RWPE1 (cell line): ENCODE measurements around the gene ACSS2.

Experiments used
- CTCF ChIA-PET: fragments of 350-600 bp; sonication (Branson Sonifier 250); formaldehyde crosslinking; extraction: SDS; loops from one replicate; lab custom pipeline; 2021; lab: Yijun Ruan, JAX
- POLR2A ChIA-PET: fragments of 400-600 bp; formaldehyde crosslinking; extraction: SDS; loops from one replicate; lab custom pipeline; 2020; ENCODE audit warnings: antibody characterized with exemption; ENCODE audit not compliant: low non-redundant PET; lab: Yijun Ruan, JAX
- DNase-seq: peaks from one replicate; pipeline ENCODE4 v3.0.0; 2012; ENCODE audit warnings: low spot score
- H3K27ac ChIP-seq: fragments of 450-650 bp; 2 replicates; pipeline ENCODE4 v1.5.1; 2017
- CTCF ChIP-seq: fragments of 450-650 bp; conservative IDR thresholded peaks from 2 replicates; pipeline ENCODE4 v1.5.1; 2017; ENCODE audit warnings: low read depth, mild to moderate bottlenecking

ACSS2 gene

DNA sequence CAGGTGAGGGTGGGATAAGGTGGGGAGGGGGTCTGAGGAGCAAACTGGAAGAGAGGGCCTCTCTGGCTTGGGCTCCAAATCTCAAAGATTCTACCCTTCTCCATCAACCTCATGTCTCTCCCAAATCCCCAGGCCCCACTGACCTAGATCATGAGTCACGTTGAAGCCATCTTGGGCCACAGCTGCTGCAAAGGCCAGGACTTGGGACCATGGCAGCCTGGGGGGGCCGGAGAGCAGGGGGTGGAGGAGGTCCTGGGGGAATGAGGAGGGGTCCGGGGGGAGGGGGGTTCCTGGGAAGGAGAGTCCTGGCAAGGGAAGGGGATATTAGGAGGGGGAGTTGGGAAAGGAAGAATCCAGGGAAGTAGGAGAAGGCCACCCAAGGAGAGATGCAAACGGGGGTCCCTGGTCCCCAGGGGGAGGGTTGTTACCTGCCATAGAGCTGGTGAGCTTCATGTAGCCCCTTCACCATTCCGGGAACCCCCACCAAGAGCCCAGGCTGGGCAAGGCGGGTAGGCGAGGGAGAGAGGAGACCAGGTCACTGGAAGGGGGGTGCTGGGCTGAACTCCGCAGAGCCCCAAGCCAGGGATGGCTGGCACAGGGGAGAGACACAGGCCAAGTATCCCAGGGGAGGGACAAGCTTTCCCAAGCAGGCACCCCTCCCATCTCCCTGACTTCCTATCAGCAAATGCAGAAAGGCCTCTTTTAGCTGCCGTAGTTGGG lies 16.4 kb upstream of the ACSS2 start:
- CTCF ChIA-PET, result interaction anchor here (0.6 to 1.1 kb wide), 3 partner anchors 13 to 81 kb away, joined by 3 to 4 read pairs (median 4); partner anchors contain the start of gene GGT7
- H3K27ac ChIP-seq, result no peak overlapping the region
- POLR2A ChIA-PET, result no interaction called here
- no peak for DNase-seq
- TF ChIP-seq CTCF, result no peak

DNA sequence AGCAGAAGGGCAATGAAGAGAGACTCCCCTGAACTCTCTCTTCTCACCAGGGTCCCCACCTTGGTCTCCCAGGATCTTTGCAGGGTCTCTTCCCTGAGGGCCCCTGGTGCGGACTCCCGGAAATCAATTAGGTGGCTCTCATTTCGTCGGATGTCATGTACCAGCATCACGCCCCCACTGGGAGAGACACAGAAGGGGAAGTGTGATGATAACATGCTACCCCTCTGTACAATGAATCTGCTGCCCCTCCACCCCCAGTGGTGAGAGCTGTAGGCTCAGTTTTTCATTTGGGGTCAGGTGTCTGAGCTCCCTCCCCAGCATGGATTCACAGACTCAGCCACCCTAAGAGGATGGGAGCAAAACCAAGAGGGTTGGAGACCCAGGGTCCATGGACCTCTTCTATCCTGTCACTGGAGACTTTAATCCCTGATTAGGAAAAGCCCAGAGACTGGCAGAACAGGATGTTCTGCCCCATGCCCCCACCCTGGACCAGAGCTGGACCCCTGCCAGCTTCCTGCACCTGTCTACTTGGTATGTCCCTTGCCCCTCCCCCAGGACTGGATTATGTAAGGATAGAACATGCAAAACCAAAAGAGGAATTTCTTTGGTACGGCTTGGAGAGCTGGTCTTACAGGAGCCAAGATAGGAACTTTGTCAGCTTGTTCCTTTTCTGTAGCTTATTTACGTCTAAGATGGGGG lies 14.9 kb upstream of the ACSS2 start:
- peak; percentile 44 for DNase-seq
- POLR2A ChIA-PET, result interaction anchor here (0.5 to 0.7 kb wide), 2 partner anchors 18 to 226 kb away, joined by 3 to 5 read pairs; no protein-coding TSS in a partner anchor
- CTCF ChIA-PET, result interaction anchor here (0.7 to 3.0 kb wide), 5 partner anchors 8 to 91 kb away, joined by 3 to 18 read pairs (median 3); partner anchors contain the start of gene GGT7
- no peak overlapping the region for H3K27ac ChIP-seq
- TF ChIP-seq CTCF, result no peak

DNA sequence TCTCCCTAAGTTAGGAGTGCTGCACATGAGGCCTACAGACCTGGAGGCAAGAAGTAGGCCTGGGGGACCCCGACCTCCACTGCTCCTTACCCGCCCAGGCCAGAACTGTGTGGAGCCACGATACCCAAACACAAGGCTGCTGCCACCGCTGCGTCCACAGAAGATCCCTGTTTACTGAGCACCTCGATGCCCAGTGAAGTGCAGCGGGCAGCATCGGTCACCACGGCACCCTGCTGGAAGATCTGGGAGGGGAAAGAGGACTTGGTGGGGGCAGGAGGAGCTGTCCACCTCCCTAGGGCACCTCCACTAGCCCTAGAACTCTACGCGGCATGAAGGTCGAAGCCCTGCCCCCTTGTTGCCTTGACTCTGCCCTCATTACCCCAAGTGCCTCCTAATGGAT lies 13.7 kb upstream of the ACSS2 start:
- ChIA-PET CTCF (interaction anchor here (0.6 to 3.0 kb wide), 5 partner anchors 11 to 338 kb away, joined by 3 to 18 read pairs (median 4); partner anchors contain the start of gene GGT7), POLR2A (no interaction called here)
- no peak for DNase-seq
- no peak for TF ChIP-seq CTCF
- no peak overlapping the region for H3K27ac ChIP-seq

- POLR2A ChIA-PET, result no interaction called here
- CTCF ChIA-PET, result interaction anchor here (1.1 to 3.0 kb wide), 2 partner anchors 8 to 10 kb away, joined by 3 to 18 read pairs; partner anchors contain the start of gene GGT7
- no peak overlapping the region for H3K27ac ChIP-seq
- no peak for DNase-seq
- no peak for TF ChIP-seq CTCF
Measured at GRCh38 chr20:34863421-34863965, 12.9 kb upstream of the ACSS2 start.

GRCh38 chr20:34864216-34864615 lies 12.2 kb upstream of the ACSS2 start:
- ChIA-PET CTCF (interaction anchor here (0.6 to 3.0 kb wide), 4 partner anchors 9 to 806 kb away, joined by 3 to 18 read pairs (median 4); partner anchors contain the start of gene GGT7), POLR2A (no interaction called here)
- no peak for TF ChIP-seq CTCF
- no peak for DNase-seq
- no peak overlapping the region for H3K27ac ChIP-seq
